ENCODE data around the gene HLTF.
"Not testable (repeated sequence)": the region's sequence is repeated elsewhere in the genome, so short reads cannot be mapped to it uniquely, and the experiment has no call there.

The HLTF gene

GRCh38 chr3:149086232-149086988 lies at the start of gene HLTF:
Gene HLTF, minus strand, starts transcription at chr3:149086533. Its CDS starts 197 bp downstream, at chr3:149086336.
- peak; percentile 98 to 99 for DNase-seq (ENCODE audit: low read depth in 2 of 2)

- no peak for DNase-seq (ENCODE audit: low read depth in 2 of 2)
These were observed 48.2 kb upstream of the HLTF start for GRCh38 chr3:149134575-149134974.

GRCh38 chr3:149131589-149131988 lies 45.3 kb upstream of the HLTF start:
- no peak for DNase-seq (ENCODE audit: low read depth in 2 of 2)

GRCh38 chr3:149129326-149130205 lies 43.2 kb upstream of the HLTF start, which contains the start of gene HPS3:
Gene HPS3, plus strand, starts transcription at chr3:149129638. Its CDS starts 86 bp downstream, at chr3:149129724.
- peak; percentile 53 to 57 for DNase-seq (ENCODE audit: low read depth in 2 of 2)

GRCh38 chr3:149128821-149129220 lies 42.5 kb upstream of the HLTF start:
- DNase-seq (ENCODE audit: low read depth in 2 of 2), result no peak

GRCh38 chr3:149122721-149123578 lies 36.6 kb upstream of the HLTF start:
- DNase-seq (ENCODE audit: low read depth in 2 of 2), result no peak

- DNase-seq (ENCODE audit: low read depth in 2 of 2), result peak; percentile 29 to 31
These were observed 34.0 kb upstream of the HLTF start for GRCh38 chr3:149120051-149120972.

- DNase-seq (ENCODE audit: low read depth in 2 of 2), result no peak
These were observed 33.1 kb upstream of the HLTF start for GRCh38 chr3:149119466-149119865.

GRCh38 chr3:149118724-149119123 lies 32.4 kb upstream of the HLTF start:
- DNase-seq (ENCODE audit: low read depth in 2 of 2), result no peak

GRCh38 chr3:149115114-149115513 lies 28.8 kb upstream of the HLTF start:
- no peak for DNase-seq (ENCODE audit: low read depth in 2 of 2)

GRCh38 chr3:149114458-149114857 lies 28.1 kb upstream of the HLTF start:
- DNase-seq (ENCODE audit: low read depth in 2 of 2), result no peak

GRCh38 chr3:149104484-149104883 lies 18.2 kb upstream of the HLTF start:
- no peak for DNase-seq (ENCODE audit: low read depth in 2 of 2)

GRCh38 chr3:149101641-149102040 lies 15.3 kb upstream of the HLTF start:
- no peak for DNase-seq (ENCODE audit: low read depth in 2 of 2)

- DNase-seq (ENCODE audit: low read depth in 2 of 2), result no peak
These were observed 14.8 kb upstream of the HLTF start for GRCh38 chr3:149101154-149101553.

GRCh38 chr3:149097987-149098386 lies 11.7 kb upstream of the HLTF start:
- not testable (repeated sequence) for DNase-seq (ENCODE audit: low read depth in 2 of 2)

GRCh38 chr3:149095487-149095886 lies 9.2 kb upstream of the HLTF start:
- no peak for DNase-seq (ENCODE audit: low read depth in 2 of 2)

GRCh38 chr3:149091983-149092382 lies 5.7 kb upstream of the HLTF start:
- no peak for DNase-seq (ENCODE audit: low read depth in 2 of 2)

- no peak for DNase-seq (ENCODE audit: low read depth in 2 of 2)
These were observed 4.6 kb upstream of the HLTF start for GRCh38 chr3:149090907-149091306.

- DNase-seq (ENCODE audit: low read depth in 2 of 2), result no peak
These were observed 4.1 kb upstream of the HLTF start for GRCh38 chr3:149090461-149090860.

GRCh38 chr3:149089395-149089794 lies 3.1 kb upstream of the HLTF start:
- no peak for DNase-seq (ENCODE audit: low read depth in 2 of 2)

- DNase-seq (ENCODE audit: low read depth in 2 of 2), result no peak
These were observed 875 bp upstream of the HLTF start for GRCh38 chr3:149087208-149087607.
